ENCODE results near the gene CARHSP1.
A peak's percentile ranks its signal among the peaks of the same experiment; 100 is the strongest.
"Not testable (repeated sequence)": the region's sequence is repeated elsewhere in the genome, so short reads cannot be mapped to it uniquely, and the experiment has no call there.

The CARHSP1 gene

GRCh38 chr16:8868416-8869211, at the start of gene CARHSP1:
CARHSP1 (minus strand) TSS chr16:8869006; CDS start chr16:8859328, 9,678 bp downstream.
- DNase-seq (ENCODE audit: low spot score) = peak; percentile 84

- not testable (repeated sequence) for DNase-seq (ENCODE audit: low spot score)
Measured at GRCh38 chr16:8917336-8917735, 48.5 kb upstream of the CARHSP1 start.

GRCh38 chr16:8916541-8917225, 47.9 kb upstream of the CARHSP1 start:
- no peak for DNase-seq (ENCODE audit: low spot score)

- no peak for DNase-seq (ENCODE audit: low spot score)
Measured at GRCh38 chr16:8915722-8916301, 47.0 kb upstream of the CARHSP1 start.

- DNase-seq (ENCODE audit: low spot score) = no peak
Measured at GRCh38 chr16:8914098-8914497, 45.3 kb upstream of the CARHSP1 start.

- no peak for DNase-seq (ENCODE audit: low spot score)
Measured at GRCh38 chr16:8912793-8913192, 44.0 kb upstream of the CARHSP1 start.

- no peak for DNase-seq (ENCODE audit: low spot score)
Measured at GRCh38 chr16:8910811-8911210, 42.0 kb upstream of the CARHSP1 start.

- DNase-seq (ENCODE audit: low spot score) = peak; percentile 17
Measured at GRCh38 chr16:8908810-8909468, 40.1 kb upstream of the CARHSP1 start.

- no peak for DNase-seq (ENCODE audit: low spot score)
Measured at GRCh38 chr16:8907096-8907495, 38.3 kb upstream of the CARHSP1 start.

- DNase-seq (ENCODE audit: low spot score) = no peak
Measured at GRCh38 chr16:8905795-8906591, 37.2 kb upstream of the CARHSP1 start.

GRCh38 chr16:8905168-8905762, 36.5 kb upstream of the CARHSP1 start:
- peak; percentile 58 for DNase-seq (ENCODE audit: low spot score)

GRCh38 chr16:8904018-8904430, 35.2 kb upstream of the CARHSP1 start:
- no peak for DNase-seq (ENCODE audit: low spot score)

- no peak for DNase-seq (ENCODE audit: low spot score)
Measured at GRCh38 chr16:8903004-8903403, 34.2 kb upstream of the CARHSP1 start.

GRCh38 chr16:8901320-8901861, 32.6 kb upstream of the CARHSP1 start:
- DNase-seq (ENCODE audit: low spot score) = no peak

GRCh38 chr16:8900343-8900742, 31.5 kb upstream of the CARHSP1 start:
- no peak for DNase-seq (ENCODE audit: low spot score)

- DNase-seq (ENCODE audit: low spot score) = no peak
Measured at GRCh38 chr16:8899709-8900317, 31.0 kb upstream of the CARHSP1 start.

GRCh38 chr16:8898660-8899318, 30.0 kb upstream of the CARHSP1 start:
- no peak for DNase-seq (ENCODE audit: low spot score)

GRCh38 chr16:8894736-8895334, 26.0 kb upstream of the CARHSP1 start:
- DNase-seq (ENCODE audit: low spot score) = no peak

GRCh38 chr16:8893976-8894690, 25.3 kb upstream of the CARHSP1 start:
- no peak for DNase-seq (ENCODE audit: low spot score)
